Measurements from ENCODE around the gene ZBTB18.

GRCh38 chr1:244006961-244007360, 44.1 kb upstream of the ZBTB18 start:
- TF ChIP-seq ELF1 (IDR thresholded peaks at IDR 0.05; ENCODE audit: borderline replicate concordance, low read depth) = no peak
- TF ChIP-seq CTCF (IDR thresholded peaks at IDR 0.05 in 2 of 3, conservative IDR thresholded peaks at IDR 0.05 in 1 of 3; ENCODE audit: borderline replicate concordance in 1 of 3, insufficient read depth in 1 of 3, low read depth in 2 of 3, low read length in 2 of 3) = no peak
- TF ChIP-seq POLR2A (IDR thresholded peaks at IDR 0.05; ENCODE audit: borderline replicate concordance, extremely low read depth, insufficient read depth, insufficient read length) = no peak
- no peak for TF ChIP-seq EGR1 (IDR thresholded peaks at IDR 0.05; ENCODE audit: low read depth)
- no peak for TF ChIP-seq RAD21 (IDR thresholded peaks at IDR 0.05; ENCODE audit: low read depth)
- no peak for TF ChIP-seq YY1 (IDR thresholded peaks at IDR 0.05; ENCODE audit: extremely low read depth, insufficient replicate concordance, low read depth, low read length)

Measured in HCT116 (cell line).